Measurements from ENCODE around the gene SELPLG. TPM values are rescaled to one million over a fixed set of nuclear protein-coding genes. Genes with fewer than 3 reads are reported as not detected.
"Not testable (repeated sequence)": the region's sequence is repeated elsewhere in the genome, so short reads cannot be mapped to it uniquely, and the experiment has no call there.

SELPLG gene, protein sequence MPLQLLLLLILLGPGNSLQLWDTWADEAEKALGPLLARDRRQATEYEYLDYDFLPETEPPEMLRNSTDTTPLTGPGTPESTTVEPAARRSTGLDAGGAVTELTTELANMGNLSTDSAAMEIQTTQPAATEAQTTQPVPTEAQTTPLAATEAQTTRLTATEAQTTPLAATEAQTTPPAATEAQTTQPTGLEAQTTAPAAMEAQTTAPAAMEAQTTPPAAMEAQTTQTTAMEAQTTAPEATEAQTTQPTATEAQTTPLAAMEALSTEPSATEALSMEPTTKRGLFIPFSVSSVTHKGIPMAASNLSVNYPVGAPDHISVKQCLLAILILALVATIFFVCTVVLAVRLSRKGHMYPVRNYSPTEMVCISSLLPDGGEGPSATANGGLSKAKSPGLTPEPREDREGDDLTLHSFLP
- total RNA-seq = 0.76 TPM

DNA sequence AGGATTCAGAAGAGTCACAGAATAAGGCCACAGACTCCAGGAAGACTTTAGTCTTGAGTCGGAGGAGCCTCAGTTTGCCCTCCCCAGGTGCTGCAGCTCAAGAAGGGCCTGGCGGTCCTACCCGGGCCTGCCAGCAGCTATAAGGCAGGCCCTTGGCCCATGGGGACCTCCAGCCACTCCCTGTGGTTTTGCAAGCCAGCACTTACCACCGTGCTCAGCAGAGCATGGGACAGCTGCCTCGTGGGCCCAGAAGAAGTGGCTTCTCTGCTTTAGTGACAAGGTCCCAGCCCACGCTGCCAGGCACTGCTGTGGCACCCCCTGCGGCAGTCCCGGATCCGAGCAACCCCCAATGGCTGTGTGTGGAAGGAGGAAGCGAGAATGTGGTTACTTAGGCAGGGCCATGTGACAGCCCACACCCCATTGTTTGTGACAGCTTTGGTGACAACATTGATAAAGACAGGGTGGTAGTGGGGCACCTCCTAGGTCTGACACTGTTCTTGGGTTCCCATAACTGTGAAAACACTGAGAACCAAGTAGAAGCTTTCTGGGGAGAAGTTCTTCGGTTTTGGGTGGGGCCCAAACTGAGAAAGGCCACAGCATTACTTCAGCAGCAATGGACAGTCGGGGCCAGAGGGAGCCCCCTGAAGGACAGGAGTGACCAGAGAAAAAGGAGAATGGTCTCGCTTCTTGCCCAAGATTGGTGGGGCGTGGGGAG is at the start of gene SELPLG:
TSS of gene SELPLG (minus strand) at position 361 of the 715 bp plus-strand sequence. CDS start 9,587 bp downstream, outside the sequence.
- ATAC-seq = peak; percentile 68

DNA sequence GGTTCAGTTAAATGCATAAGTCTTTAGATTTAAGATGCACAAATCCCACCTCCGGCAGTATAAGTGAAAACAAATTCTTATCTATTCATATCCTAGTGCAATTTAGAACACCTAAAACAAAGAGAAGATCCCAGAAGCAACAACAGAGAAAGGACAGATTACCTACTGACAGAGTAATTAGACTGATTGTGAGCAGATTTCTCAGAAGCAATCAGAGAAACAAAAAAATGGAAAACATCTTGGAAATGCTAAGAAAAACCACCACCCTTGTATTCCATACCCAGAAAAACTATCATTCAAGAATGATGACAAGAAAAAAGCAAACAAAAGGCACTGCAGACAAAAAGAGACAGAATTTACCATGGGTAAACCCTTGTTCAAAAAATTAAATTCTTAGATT is 47.6 kb upstream of the SELPLG start:
- ATAC-seq = no peak

DNA sequence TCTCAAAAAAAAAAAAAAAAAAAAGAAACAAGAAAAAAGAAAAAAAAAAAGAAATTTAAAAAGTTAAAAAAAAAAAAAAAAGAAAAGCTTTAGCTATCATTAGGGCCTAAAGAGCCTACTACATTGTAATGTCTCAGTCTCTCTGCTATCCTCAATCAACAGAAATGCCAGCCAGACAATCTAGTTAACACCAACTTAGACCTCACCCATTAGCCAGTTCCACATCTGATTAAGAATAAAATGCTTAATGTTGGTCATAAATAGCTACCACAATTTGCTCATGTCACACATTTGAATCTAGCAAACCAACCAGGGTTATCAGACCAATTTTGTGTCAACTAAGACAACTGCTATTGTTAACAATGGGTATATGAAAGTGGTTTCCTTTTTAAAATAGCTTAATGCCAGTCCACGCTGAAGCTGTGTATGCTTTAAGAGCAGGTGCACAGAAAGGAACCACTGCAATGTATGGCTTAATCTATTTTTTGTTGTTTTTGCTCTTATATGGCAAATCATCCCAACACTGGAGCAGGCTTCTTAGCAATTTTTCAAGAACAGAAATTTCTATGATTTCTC is 45.5 kb upstream of the SELPLG start:
- no peak for ATAC-seq

DNA sequence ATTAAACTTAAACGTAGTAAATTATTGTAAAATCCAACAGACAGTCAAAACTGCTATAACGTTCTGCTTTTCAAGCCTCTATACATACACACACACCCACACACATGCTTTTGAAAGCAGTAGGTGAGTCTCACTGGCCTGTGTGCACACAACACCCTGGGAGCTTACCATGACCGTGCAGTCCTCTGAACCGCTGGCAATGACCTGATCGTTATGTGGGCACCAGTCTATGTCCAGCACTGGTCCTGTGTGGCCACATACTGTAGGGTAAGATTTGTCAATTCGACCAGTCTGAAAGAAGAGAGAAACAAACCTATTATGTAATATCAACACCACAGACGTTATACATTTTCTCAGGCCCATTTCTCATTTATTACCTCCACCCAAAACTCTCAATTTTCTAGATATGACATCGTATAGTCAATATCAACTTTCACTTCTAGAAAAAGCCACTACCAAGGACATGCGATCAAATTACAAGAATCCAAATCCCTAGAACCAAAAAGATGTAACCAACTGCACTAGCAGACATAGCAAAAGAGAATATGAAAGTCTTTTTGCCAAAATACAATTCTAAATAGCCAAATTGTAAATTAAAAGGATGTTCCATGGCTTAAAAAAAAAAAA is 44.5 kb upstream of the SELPLG start:
- no peak for ATAC-seq

DNA sequence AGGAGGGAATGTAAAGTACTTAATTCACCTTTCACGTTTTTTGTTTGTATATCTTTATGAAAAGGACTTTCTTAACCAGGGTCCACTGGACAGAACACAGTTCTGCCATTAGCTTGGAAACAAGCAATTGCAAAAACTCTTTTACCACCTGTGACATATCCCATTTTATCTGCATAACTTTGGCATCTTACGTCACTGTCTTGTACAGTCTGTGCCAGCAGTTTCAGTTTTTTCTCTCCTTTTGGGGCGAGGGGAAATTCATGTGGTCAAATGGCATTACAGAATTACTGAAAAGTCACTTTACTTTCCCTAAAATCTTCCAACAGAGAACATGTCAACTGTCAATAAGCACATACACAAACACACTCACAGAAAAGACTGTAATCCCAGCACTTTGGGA is 43.7 kb upstream of the SELPLG start:
- no peak for ATAC-seq

DNA sequence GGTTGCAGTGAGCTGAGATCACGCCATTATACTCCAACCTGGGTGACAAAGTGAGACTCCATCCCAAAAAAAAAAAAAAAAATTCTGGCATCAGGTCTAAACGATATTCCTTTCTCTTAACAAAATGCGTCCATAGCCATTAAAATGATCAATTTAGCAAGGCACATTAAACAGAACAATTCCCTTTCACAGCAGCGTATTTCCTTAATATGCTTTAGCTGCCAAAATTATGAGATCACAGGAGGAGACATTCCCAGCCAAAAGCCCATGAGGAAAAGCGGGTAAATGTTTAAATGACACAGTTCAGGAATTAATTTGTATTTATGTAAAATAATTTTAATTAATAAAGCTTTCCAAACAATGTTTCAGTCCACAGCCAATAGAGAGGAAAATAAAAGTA is 43.0 kb upstream of the SELPLG start:
- ATAC-seq = no peak

DNA sequence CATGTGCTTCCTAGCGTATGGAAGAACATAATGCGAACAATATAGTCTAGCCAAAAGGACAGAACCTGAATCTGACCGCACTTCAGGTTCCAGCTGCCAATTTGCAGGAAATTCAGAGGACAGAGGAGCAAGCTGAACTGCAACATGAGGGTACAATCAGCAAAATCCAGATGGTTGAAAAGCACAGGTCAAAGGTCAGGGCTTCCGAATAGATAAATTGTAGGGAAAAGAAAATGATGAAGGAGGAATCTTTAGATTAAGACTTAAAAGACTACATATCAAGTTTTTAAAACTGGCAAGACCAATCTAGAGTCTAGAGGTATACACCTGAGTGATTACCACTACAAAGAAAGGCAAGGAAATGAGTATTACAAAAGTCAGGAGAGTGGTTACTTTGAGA is 42.1 kb upstream of the SELPLG start:
- no peak for ATAC-seq

DNA sequence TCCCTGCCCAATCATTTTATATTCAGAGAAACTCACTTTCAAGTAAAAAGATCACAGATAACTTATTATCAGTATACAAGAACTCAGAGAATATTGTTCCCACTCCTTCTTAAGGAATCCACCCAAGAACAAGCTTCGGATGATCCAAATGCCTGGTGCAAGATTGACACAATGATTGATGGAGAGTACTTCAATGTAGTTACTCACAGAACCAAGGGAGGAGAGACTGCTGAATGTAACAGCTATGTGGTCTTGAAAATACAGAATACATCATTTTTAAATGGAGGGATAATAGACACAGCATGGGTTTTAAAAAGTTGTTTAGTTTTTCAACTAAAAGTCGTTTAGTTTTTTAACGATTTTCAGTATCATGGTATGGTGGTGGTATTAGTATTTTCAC is 38.4 kb upstream of the SELPLG start:
- ATAC-seq = no peak

DNA sequence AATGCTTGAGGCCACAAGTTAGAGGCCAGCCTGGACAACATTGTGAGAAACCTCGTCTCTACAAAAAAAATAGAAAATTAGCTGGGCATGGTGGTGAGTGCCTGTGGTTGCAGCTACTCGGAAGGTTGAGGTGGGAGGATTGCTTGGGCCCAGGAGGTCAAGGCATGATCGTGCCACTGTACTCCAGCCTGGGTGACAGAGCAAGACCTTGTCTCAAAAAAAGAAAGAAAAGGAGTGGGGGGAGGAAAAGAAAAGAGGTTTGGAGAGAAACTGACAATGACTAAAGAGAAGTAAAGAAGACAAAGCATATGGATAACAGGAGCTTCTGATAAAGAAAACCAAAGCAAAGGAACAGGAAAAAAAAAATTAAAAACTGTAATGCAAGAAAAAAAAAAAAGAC is 37.4 kb upstream of the SELPLG start:
- ATAC-seq = no peak

DNA sequence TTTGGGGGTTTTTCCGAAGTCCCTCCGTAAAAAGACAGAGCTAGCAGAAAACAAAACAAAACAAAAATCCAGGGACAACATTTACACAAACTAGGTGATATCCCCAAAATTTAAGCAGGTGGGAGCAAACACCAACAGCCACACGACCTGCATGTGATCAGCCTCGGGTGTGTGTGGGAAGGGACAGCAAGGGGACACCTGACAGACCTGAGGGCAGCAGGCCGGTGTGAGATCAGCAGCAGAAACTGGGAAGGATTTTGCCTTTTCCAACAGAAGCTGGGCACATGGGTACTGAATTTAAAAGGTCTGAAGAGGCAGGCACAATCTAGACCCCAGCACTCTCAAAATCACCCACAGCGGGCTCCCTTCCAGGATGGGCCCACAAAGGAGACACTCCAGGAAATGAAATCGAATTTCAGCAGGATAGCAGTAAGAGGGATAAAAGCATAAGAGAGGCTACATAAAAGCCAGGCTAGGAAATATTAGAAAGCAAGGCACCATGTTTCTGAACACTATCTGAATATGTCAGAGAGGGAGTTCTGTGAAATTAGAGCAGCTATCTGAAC is 36.5 kb upstream of the SELPLG start:
- no peak for ATAC-seq

DNA sequence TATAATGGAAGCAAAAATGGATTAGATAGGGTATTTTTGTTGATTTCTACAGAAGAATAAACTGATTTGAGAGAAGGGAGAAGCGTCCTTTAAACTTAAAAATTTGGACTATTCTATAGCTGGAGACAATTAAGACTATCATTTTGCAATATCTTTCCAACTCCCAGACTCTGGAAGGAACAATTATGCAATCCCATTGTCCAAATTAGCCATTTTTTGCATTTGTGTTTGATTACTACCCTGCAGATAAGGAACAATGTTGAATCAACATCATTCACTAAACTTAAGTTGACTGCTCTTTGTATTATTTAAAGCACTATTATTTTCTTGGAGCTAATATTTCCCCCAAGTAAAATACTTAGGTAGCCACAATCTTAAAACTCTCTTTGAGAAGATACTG is 34.8 kb upstream of the SELPLG start:
- ATAC-seq = no peak

DNA sequence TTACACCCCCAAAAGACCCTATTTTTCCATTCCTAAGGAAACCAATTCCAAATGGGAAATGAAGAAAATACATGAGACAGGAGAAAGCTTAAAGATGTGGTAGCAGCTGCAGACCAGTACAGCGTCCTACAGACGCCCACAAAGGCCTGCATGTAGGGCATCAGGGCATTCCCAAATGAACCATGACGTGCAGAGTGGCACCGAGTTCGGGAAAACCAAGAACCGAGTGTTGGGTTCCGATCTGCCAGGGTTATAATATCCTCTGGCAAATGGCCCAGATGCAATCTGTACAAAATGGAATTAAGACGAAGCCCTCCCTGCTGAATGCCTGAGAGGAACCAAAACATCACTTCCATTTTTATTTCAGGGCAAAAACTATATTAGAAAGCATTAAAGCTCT is 34.4 kb upstream of the SELPLG start:
- no peak for ATAC-seq

DNA sequence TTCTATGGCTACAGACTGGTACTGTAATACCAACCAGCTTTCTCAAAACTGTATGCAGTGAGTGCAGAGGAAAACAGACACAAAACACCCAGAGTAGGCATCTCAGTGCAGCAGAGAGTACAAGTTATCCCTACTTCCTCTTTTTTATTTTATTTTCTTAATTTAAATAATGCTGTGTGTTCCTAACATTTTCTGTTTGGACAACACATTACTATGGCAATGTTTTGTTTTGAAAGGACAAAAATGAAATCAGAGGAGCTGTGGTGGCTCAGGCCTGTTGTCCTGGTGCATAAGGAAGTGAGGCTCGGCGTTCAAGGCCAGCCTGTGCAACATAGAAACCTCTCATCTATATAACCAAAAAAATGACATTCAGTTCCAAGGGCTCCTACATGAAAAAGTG is 33.7 kb upstream of the SELPLG start:
- no peak for ATAC-seq

DNA sequence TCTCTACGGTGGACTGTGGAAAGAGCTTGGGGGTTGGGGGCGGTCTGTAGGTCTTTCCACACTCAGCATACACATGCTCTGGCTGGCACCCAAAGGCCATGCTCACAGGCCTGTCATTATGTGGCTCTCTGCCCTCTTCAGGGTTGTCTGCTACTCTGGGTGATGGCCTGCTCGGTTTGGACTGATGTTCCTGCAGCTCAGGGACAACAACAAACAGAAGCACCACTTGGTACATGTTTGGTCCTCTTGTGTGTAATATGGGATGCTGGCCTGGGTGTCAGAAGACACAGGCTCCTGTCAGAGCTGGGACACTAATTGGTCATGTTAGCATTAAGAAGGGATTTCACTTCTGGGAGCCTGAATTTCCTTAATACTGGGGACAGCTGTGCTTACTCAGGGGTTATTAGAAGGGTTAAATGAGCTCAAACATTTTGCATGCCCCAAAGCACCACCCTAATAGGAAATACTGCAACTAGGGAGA is 32.7 kb upstream of the SELPLG start:
- no peak for ATAC-seq

DNA sequence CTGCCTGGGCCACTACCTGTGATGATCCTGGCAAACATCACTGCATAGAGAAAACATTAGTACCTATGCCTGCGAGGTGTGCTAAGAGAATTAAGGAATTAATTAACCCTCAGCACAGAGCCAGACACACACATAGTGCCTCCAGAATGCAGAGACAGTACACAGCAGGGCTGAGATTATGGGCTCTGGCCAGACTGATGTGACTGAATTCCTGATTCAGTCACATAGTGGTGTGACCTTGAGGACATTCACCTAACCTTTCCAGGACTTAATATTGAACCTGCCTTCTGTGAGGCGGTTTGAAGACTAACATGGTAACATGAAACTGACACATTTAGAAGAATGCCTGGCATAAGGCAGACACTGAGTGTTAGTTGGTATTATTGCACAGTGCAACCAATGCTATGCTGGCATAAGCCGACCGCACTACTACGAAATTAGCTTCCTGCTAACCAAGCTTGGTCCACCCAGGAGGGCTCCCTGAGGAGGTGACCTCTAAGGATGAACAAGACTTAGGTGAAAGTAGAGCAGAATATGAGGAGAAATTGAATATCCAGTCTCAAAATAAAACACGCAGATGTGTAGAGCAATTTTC is 32.0 kb upstream of the SELPLG start:
- peak; percentile 11 for ATAC-seq

DNA sequence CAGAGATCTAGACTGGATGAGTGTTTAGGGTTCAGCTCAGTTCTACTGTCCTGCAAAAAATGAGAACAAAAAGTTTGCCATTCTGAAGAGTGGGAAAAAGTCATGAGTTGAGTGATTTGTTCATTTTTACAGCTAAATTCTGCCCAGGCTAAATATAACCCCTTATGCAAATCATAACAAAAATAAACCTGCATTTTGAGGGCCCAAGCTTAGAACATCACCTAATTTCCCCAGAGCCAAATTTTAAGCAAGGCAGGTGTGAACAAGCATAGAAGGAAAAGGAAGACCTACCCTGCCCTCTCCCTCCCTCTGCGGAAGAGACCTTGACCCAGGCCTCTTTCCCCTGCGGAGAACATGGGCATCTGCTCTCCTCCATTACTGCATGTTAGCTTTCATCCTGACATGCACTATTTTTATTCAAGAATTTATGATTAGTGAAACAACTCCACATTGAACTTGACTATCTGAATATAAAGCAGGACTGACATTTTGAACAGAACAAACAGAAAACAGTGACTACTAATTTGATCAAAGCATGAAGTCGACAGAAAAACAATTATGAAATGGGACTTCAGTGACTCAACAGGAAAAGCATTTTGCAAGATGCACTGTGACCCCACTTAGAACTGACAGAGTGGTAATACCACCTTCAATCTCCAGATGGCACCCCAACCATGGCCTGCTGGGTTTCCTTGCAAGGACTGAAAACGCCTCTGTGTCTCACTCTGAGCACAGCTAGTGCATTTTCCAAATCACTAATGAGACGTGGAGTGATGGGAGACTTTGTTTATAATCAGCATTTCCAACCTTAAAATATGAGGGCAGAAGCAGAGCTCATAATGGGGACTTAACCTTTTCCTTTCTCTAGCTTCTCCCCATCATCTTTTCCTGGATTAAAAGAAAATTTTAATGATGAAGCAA is 30.9 kb upstream of the SELPLG start:
- peak; percentile 98 for ATAC-seq

DNA sequence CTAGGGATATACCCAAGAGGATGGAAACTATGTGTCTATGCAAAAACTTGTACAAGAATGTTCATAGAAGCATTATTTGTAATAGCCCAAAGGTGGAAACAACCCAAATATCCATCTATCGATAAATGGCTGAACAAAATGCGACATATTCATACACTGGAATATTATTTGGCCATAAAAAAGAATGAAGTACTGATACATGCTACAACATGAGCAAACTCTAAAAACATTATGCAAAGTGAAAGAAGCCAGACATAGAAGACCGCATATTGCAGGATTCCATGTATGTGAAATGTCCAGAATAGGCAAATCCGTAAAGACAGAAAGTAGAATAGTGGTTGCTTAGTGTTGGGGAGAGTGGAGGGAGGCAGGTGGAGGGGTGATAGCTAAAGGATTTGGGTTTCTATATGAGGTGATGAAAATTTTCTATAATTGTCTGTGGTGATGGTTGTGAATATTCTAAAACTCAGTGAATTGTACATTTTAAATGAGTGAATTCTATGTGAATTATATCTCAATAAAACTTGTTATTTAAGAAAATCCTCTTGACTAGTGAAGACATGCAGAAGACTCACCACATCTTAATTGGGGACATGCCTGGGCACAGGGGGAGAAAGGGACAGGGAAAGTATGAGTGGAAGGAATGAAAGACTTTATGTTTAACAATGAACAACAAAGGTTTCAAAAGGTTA is 29.8 kb upstream of the SELPLG start:
- no peak for ATAC-seq

DNA sequence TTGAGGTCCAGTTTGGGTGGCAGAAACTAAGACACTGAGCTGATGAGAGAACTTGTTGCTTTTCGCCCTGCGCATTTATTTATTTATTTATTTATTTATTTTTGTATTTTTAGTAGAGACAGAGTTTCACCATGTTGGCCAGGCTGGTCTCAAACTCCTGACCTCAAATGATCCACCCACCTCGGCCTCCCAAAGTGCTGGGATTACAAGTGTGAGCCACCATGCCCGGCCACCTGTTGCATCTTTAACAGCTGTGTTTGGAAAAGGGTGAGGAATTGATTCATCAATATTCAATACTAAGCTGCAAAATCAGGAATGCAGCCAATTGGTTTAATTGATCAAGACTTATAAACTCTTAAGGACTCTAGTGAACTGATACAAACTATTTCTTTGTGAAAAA is 24.4 kb upstream of the SELPLG start:
- not testable (repeated sequence) for ATAC-seq

DNA sequence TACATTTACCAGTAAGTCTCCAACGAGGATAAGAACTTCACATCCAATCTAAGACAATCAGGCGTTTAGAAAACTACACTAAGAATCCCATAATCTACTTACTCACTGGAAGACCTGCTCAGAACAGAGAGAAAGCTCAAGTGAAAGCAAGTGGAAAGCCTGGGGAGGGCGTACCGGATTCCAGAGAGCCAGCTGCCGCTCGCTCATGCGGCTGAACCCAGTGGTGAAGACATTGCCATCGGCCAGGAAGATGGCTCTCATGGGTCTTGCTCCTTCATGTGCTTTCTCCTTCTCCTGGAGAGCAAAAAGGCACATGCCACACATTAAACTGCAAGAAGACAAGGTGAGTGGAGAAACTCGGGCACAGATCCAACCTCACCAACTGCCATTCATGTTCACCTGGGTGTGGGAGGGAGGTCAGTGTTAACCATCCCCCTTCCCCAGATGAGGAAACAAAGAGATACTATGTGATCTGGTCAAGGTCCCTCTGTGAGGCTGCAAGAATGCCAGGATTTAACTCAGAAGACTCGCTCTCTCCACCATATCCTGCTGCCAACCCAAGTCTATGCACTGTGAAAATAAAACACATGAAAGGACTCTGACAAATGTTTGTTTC is 23.5 kb upstream of the SELPLG start:
- no peak for ATAC-seq

DNA sequence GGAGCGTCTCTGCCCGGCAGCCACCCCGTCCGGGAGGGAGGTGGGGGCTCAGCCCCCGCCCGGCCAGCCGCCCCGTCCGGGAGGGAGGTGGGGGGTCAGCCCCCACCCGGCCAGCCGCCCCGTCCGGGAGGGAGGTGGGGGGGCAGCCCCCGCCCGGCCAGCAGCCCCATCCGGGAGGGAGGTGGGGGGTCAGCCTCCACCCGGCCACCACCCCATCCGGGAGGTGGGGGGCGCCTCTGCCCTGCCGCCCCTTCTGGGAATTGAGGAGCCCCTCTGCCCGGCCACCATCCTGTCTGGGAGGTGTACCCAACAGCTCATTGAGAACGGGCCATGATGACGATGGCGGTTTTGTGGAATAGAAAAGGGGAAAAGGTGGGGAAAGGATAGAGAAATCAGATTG is 22.6 kb upstream of the SELPLG start:
- ATAC-seq = not testable (repeated sequence)
